ENCODE measurements around the gene CXCL10.

DNA sequence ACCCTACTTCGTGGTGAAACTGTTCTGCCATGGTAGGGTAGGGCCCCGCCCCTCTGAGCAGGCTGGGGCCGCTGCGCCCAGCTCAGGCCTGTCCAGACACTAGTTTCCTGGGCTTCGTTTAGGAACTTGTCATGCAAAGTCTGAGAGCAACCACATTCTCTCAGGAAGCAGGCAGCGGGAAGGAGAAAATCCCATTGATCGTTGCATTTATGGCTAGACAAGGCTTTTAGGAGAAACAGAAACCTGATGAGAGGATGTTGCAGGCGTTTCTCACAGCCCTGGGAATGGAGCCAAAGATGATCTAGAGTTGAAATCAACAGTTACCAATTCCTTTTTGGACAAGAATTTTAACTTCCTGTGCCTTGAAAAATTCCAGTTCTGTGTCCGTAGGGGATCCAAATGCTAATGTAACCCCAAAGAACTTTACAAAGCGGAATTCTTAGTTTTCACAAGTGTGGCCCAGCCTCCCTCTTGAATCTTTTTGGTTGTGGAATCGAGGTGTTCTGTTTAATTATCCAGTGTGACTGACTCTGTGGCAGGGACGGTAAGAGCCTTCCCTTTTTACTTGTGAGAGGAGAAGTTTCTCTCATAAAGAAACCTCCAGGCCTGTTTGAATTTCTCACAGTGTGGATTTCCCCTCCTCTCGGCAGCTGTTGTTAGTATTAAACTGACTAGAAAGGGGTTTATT lies 11.5 kb downstream of the CXCL10 start:
- TF ChIP-seq ZNF366 (tag by site-specific recombination; conservative IDR thresholded peaks at IDR 0.05) = no peak
- TF ChIP-seq MYNN (tag by site-specific recombination; IDR thresholded peaks at IDR 0.05; ENCODE audit: borderline replicate concordance) = no peak
- TF ChIP-seq ZNF239 (tag by site-specific recombination; IDR thresholded peaks at IDR 0.05) = no peak
- TF ChIP-seq, protein P1, sequence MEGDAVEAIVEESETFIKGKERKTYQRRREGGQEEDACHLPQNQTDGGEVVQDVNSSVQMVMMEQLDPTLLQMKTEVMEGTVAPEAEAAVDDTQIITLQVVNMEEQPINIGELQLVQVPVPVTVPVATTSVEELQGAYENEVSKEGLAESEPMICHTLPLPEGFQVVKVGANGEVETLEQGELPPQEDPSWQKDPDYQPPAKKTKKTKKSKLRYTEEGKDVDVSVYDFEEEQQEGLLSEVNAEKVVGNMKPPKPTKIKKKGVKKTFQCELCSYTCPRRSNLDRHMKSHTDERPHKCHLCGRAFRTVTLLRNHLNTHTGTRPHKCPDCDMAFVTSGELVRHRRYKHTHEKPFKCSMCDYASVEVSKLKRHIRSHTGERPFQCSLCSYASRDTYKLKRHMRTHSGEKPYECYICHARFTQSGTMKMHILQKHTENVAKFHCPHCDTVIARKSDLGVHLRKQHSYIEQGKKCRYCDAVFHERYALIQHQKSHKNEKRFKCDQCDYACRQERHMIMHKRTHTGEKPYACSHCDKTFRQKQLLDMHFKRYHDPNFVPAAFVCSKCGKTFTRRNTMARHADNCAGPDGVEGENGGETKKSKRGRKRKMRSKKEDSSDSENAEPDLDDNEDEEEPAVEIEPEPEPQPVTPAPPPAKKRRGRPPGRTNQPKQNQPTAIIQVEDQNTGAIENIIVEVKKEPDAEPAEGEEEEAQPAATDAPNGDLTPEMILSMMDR (tag by site-specific recombination; IDR thresholded peaks at IDR 0.05) = no peak
- TF ChIP-seq ZNF214 (tag by site-specific recombination; IDR thresholded peaks at IDR 0.05; ENCODE audit: borderline replicate concordance) = no peak
- no peak for TF ChIP-seq YY1 (tag by site-specific recombination; IDR thresholded peaks at IDR 0.05)
- TF ChIP-seq ZNF274 (IDR thresholded peaks at IDR 0.05; ENCODE audit: low read length) = no peak
- no peak for TF ChIP-seq ZNF274 (tag by site-specific recombination; IDR thresholded peaks at IDR 0.05; ENCODE audit: borderline replicate concordance)
- no peak for TF ChIP-seq ZBTB48 (tag by site-specific recombination; IDR thresholded peaks at IDR 0.05)
- no peak for TF ChIP-seq KLF7 (tag by site-specific recombination; IDR thresholded peaks at IDR 0.05; ENCODE audit: borderline replicate concordance)
- TF ChIP-seq, protein P2, sequence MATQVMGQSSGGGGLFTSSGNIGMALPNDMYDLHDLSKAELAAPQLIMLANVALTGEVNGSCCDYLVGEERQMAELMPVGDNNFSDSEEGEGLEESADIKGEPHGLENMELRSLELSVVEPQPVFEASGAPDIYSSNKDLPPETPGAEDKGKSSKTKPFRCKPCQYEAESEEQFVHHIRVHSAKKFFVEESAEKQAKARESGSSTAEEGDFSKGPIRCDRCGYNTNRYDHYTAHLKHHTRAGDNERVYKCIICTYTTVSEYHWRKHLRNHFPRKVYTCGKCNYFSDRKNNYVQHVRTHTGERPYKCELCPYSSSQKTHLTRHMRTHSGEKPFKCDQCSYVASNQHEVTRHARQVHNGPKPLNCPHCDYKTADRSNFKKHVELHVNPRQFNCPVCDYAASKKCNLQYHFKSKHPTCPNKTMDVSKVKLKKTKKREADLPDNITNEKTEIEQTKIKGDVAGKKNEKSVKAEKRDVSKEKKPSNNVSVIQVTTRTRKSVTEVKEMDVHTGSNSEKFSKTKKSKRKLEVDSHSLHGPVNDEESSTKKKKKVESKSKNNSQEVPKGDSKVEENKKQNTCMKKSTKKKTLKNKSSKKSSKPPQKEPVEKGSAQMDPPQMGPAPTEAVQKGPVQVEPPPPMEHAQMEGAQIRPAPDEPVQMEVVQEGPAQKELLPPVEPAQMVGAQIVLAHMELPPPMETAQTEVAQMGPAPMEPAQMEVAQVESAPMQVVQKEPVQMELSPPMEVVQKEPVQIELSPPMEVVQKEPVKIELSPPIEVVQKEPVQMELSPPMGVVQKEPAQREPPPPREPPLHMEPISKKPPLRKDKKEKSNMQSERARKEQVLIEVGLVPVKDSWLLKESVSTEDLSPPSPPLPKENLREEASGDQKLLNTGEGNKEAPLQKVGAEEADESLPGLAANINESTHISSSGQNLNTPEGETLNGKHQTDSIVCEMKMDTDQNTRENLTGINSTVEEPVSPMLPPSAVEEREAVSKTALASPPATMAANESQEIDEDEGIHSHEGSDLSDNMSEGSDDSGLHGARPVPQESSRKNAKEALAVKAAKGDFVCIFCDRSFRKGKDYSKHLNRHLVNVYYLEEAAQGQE (tag by site-specific recombination; IDR thresholded peaks at IDR 0.05) = no peak

Measured in HEK293 (cell line).